ENCODE measurements around the gene ITPK1.

DNA sequence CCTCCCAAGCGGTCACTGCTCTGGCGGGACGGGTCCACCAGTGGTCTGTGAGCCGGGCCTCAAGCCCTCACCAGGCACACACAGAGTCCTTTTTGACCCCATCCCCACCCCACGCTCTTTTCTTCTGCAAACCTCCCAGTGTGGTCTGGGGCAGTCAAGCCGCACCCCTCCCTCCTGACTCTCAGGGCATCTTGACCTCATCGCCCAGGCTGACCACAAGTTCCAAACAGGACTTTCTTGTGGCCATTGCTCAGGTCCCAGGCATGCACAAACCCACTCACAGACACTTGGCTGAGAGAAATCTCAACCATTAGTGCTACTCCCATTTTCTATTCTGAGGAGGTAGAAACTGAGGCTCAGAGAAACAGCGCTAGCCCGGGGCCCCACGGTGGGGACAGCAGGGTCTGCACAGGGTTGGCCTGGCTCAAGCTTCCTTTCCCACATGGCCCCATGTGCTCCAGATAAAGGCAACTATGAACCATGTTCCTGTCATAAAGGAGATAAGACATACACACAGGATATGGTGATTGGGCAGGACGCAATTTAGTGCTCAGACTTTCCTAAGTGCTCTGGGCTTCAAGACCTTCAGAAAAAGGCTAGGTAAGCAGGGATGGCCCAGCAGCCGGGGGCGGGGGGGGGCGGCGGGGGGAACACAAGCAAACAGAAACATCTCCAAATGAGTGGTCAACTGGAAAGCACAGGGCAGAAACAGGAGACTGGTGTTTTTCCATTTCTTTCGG, 69.6 kb downstream of the ITPK1 start:
- TF ChIP-seq CTCF (IDR thresholded peaks at IDR 0.05; ENCODE audit: low read length) (no peak), EZH2phosphoT487 (IDR thresholded peaks at IDR 0.05; ENCODE audit: low read length) (no peak), EZH2 (optimal IDR thresholded peaks at IDR 0.05; ENCODE audit: low read depth, low read length) (no peak)
